OCI-LY3 (cell line): ENCODE results near the gene KAT8.

Source experiments
- CTCF ChIP-seq: fragments of 200-600, 300-600 bp; sonication (generic); IDR thresholded peaks from 2 replicates; pipeline ENCODE4 v1.5.1; 2014; ENCODE audit warnings: antibody characterized with exemption, low read length, low read depth
- EZH2phosphoT487 ChIP-seq: fragments of 200-600 bp; shearing (Covaris generic); IDR thresholded peaks from 2 replicates; pipeline ENCODE4 v1.6.1; 2018; ENCODE audit warnings: antibody characterized with exemption, mixed run types, low read depth

DNA sequence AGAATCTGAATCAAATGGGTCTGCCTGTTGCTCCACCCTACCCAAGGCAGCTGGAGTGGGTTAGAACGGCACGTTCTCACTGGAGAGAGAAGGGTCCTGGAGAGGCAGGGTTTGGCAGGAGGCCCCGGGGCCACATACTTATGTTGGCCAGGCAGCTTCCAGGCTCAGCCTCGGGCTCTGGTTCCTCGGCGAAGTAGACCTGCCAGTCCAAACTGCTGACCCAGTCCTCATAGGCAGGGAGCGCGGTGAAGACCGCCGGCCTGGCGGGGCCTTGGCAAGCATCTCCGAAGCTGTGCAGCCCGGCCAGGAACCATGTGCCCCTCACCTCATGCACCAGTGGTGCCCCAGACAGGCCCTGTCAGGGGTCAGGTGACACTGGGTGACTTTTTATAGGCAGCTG is 33.5 kb upstream of the KAT8 start:
- TF ChIP-seq CTCF, result no peak
- no peak for TF ChIP-seq EZH2phosphoT487
